OCI-M2 (cell line): ENCODE measurements around the gene ESF1.
"Not testable (repeated sequence)": the region's sequence is repeated elsewhere in the genome, so short reads cannot be mapped to it uniquely, and the experiment has no call there.

Experiments used
- DNase-seq: peaks from one replicate; lab custom pipeline; 2025; ENCODE audit not compliant: unreplicated experiment; lab: John Stamatoyannopoulos, UW

ESF1 gene

DNA sequence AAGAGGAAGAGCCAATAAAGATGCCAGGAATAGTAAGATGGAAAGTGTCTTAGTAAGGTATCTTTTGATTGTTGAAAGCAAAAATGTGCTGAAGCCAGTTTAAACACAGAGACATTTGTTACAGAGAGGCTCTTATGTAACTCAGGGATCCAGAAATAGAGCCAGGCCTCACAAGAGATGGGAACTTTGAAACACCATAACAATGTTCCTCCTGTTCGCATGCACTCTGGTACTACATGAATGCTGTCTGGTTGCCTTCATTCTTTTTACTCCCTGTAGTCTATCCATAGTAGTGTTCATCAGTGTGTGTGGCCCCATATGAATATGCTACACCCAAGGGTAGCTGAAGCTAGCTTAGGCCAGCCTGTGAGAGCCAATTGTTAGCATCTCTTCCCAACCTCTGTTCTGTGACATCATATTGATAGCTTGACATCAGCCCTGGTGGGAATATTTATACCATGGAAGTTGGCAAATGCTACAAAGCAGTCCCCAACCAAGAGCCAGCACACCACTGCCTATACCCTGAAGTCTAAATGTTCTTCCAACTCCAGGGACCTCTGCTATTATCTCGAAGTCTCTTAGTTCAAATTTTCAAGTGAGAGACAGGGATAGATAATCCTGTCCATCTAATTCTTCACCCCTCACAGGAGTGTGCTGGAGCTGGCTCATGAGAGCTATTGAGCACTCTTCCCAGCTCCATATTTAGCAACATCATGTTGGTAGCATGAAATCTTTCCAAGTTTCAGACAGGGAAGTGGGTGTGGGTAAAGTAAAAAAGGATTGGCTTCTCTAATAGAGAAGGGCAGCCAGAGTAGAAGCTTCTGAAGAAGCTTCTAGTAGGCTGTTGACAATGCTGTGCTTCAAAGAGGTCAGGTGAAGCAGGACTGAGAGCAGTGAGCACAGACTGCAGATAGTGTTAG is 7.1 kb upstream of the ESF1 start:
- DNase-seq = no peak

DNA sequence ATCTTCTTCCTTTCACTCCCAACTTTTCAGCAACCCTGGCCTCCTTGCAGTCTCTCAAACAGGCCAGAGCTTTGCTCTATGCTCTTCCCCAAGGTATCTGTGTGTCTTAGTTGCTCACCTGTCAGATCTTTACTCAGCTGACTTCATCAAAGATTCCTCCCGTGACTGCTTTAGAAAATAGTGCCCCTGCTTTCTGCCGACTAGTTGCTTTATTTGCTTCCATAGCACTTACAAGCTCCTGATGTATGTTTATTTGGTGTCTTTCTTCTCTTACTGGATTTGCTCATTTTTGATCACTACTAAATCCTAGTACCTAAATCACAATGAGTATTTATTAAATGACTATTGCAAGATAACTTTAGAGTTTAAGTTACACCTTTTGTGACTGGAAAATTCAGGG is 6.0 kb upstream of the ESF1 start:
- DNase-seq = no peak

DNA sequence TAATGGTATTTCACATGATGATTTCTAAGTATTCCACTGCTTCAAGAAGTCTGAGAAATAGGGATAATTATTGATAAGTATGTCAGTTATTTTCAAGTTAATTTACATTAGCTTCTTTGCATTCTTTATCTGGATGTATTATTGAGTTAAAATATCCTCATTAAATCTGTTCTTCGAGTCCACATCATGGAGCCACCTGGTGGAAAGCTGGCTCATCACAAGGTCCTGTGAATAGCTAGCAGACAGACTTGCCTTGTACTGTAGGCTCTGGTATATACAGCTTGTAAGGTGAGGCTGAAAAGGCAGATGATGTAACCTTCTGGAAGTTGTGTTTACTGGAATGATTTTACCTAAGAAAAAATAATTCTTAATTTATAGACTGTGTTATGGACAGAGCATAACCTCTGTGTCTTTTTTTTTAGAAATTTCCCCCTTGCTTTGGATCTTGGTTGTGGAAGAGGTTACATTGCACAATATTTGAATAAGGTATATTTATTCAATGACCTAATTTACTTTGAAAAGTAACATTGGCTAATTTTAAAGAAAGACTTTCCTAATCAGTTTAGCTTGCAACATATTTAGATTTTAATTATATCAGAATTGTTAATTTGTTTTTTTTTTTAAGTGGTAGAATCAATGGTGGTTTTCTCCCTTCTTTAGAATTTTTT is 3.6 kb upstream of the ESF1 start:
- DNase-seq = no peak

DNA sequence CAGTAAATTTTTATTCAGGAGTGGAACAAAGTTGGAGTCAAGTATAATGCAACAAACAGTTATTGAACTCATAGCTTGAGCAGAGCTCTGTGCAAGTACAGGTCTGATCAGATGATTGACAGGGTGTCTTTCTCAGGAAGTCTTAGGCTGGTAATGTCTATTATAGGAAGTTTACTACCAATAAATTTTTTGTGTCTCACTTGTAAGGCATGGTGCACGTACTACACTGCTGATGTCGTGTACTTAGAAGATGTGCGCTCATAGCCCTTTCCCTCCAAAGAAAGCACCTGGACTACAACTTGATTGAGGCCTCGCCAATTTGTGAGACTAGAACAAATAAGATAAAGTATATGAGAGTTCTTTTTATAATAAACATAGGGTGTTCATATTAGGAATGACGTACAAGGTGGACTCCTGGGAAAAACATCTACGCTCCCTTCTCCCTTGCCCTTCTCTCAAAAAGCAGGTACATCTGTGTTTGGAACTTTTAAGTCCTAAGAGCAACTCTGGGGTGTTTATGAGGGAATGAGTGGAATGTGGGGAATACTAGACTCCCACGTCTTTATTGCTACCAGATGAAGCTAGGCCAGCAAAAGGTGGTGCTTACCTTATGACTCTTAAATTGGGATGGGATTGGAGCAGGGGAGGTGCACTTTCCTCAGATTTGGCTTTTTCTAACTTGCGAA is 1.6 kb upstream of the ESF1 start:
- DNase-seq = no peak

DNA sequence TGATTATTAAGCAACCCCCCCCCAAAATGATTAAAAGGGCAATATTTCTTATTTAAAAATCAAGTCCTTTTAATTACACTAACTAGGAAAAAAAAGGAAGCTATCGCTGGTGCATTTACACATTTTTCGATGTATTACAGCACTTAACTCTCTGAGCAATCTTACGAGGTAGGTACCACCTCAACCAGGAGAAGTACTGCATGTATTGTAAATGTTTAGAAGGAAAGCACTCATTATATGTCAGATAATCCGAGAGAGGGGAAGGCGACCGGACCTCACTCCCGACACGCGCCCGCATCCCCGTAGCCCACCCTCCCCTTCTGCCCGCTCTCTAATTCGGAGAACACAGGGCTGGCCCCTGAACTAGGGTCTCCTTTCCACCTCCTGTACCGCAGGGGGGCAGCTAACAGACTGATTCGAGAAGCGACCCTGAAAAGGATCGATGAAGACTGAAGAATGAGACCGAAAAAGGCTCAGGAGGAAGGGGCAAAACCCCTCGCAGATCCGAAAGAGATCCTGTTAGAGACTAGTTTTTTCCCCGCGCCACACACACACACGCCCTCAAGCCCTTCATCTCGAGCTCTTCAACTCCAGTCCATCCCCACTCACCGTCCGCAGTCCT is 337 bp downstream of the ESF1 start:
- DNase-seq = no peak

- DNase-seq = no peak
Observed at GRCh38 chr20:13783528-13783927, 1.2 kb downstream of the ESF1 start.

- DNase-seq = no peak
Observed at GRCh38 chr20:13778827-13779226, 5.9 kb downstream of the ESF1 start.

GRCh38 chr20:13777171-13777601 is 7.5 kb downstream of the ESF1 start:
- DNase-seq = no peak

- no peak for DNase-seq
Observed at GRCh38 chr20:13775867-13776266, 8.9 kb downstream of the ESF1 start.

GRCh38 chr20:13772529-13772928 is 12.2 kb downstream of the ESF1 start:
- DNase-seq = no peak

- DNase-seq = no peak
Observed at GRCh38 chr20:13771853-13772453, 12.8 kb downstream of the ESF1 start.

GRCh38 chr20:13770141-13770540 is 14.6 kb downstream of the ESF1 start:
- no peak for DNase-seq

- no peak for DNase-seq
Observed at GRCh38 chr20:13765868-13766416, 18.8 kb downstream of the ESF1 start.

DNA sequence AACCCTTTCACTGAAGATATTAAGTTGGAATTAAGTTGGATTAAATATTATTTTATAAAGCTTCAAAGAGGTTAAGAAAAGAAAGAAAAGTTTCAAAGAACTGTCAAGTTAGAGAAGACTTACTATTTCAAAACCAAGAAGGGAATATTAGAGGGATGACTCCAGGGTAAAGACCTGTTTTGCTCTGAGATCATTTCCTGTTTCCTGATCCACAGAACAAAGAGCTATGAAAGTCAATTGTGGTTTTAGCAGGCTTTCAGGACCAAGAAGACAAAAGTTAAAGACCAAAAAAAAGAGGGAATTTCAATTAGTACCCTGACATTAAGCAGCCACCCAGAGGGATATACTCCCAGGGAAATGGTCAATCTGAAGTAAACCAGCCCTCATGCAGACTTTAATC is 19.4 kb downstream of the ESF1 start:
- no peak for DNase-seq

GRCh38 chr20:13760451-13760946 is 24.2 kb downstream of the ESF1 start:
- DNase-seq = not testable (repeated sequence)

- no peak for DNase-seq
Observed at GRCh38 chr20:13758884-13759283, 25.8 kb downstream of the ESF1 start.

- no peak for DNase-seq
Observed at GRCh38 chr20:13756551-13756950, 28.2 kb downstream of the ESF1 start.

DNA sequence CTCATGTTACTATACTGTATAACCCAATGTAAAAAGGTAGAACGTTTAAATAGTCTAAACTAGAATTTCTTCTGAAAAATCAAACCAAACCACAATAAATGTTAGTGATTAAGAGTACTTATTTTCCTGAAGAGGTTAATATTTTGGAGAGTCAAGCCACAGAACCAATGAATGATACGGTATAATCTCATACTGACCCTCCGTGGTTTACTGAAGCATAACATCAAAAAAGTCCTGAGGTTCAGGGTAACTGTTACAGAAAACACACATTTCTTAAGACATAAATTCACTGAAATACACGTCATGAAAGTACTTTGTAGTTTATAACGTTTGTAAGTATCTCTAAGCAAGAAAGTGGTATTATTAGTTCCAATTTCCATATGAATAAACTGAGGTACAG is 28.9 kb downstream of the ESF1 start:
- DNase-seq = no peak

GRCh38 chr20:13753436-13754036 is 31.2 kb downstream of the ESF1 start:
- no peak for DNase-seq

GRCh38 chr20:13749811-13750210 is 34.9 kb downstream of the ESF1 start:
- no peak for DNase-seq
